Measurements from ENCODE around the gene ISYNA1. TPM values are rescaled to one million over a fixed set of nuclear protein-coding genes. Genes with fewer than 3 reads are reported as not detected.

The ISYNA1 gene
- polyA plus RNA-seq, 2 of the 4 experiments (the other 2 are of a cell fraction): 18.0 to 60.7 TPM

DNA sequence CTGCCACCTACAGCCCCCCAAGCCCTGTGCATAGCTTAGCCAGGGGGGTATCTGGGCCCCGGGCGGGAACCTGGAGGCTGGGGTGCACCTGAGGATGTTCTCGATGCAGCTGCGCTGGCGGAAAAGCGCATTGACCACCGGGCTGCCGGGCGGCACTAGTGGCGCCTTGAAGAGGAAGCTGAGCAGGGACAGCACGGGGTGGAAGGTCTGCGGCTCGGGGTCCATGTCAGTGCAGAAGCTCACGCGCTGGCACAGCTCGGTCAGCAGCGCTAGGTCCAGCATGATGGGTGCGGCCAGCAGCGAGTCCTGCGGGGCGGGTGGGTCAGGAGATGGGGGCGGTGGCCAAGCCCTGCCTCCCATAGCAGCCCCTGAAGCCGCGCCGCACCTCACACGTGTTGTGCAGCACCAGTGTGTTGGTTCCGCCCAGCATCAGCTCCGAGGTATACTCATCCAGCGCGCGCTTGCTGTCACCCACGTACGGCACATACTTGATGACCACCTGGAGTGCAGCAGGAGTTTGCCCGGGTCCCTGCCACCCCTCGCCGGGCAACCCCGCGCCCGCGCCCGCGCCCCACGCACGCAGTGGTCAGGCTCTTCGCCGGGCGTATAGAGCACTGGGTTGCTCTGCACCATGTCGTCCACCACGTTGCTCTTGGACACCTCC is 2.6 kb downstream of the ISYNA1 start:
- POLR2A ChIA-PET: no interaction called here
- no peak overlapping the region for H3K4me3 ChIP-seq
- peaks cover 23% of the 10 kb centered on the region for H3K4me1 ChIP-seq
- FAIRE-seq (no peak), ATAC-seq (no peak), DNase-seq (ENCODE audit: low read depth in 1 of 2, low spot score in 1 of 2) (no peak)
- CTCF ChIA-PET: interaction anchor here (0.7 to 1.7 kb wide), 5 partner anchors 16 to 47 kb away, joined by 3 to 8 read pairs (median 4); partner anchors contain the start of gene SSBP4
- TF ChIP-seq HEYL (CRISPR knock-in tag; IDR thresholded peaks at IDR 0.05) (no peak), POLR2AphosphoS2 (conservative IDR thresholded peaks at IDR 0.05; ENCODE audit: low read length) (no peak), KDM1A (IDR thresholded peaks at IDR 0.05; ENCODE audit: low read depth) (no peak), RAD21 (conservative IDR thresholded peaks at IDR 0.05 in 1 of 2, IDR thresholded peaks at IDR 0.05 in 1 of 2) (no peak), CBX8 (IDR thresholded peaks at IDR 0.05) (no peak), NFE2L2 (conservative IDR thresholded peaks at IDR 0.05; ENCODE audit: low read length) (no peak), MYC (IDR thresholded peaks at IDR 0.05; ENCODE audit: borderline replicate concordance, low read length) (no peak), RARB (CRISPR knock-in tag; IDR thresholded peaks at IDR 0.05) (no peak), BHLHE40 (IDR thresholded peaks at IDR 0.05; ENCODE audit: low read depth, low read length) (no peak)
- TF ChIP-seq, protein P1, sequence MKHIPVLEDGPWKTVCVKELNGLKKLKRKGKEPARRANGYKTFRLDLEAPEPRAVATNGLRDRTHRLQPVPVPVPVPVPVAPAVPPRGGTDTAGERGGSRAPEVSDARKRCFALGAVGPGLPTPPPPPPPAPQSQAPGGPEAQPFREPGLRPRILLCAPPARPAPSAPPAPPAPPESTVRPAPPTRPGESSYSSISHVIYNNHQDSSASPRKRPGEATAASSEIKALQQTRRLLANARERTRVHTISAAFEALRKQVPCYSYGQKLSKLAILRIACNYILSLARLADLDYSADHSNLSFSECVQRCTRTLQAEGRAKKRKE (CRISPR knock-in tag; IDR thresholded peaks at IDR 0.05; ENCODE audit: low read depth): no peak
- TF ChIP-seq, protein P2, sequence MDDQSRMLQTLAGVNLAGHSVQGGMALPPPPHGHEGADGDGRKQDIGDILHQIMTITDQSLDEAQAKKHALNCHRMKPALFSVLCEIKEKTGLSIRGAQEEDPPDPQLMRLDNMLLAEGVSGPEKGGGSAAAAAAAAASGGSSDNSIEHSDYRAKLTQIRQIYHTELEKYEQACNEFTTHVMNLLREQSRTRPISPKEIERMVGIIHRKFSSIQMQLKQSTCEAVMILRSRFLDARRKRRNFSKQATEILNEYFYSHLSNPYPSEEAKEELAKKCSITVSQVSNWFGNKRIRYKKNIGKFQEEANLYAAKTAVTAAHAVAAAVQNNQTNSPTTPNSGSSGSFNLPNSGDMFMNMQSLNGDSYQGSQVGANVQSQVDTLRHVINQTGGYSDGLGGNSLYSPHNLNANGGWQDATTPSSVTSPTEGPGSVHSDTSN (IDR thresholded peaks at IDR 0.05): no peak
- TF ChIP-seq, protein P3, sequence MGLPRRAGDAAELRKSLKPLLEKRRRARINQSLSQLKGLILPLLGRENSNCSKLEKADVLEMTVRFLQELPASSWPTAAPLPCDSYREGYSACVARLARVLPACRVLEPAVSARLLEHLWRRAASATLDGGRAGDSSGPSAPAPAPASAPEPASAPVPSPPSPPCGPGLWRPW (IDR thresholded peaks at IDR 0.05): no peak
- no peak overlapping the region for H3K27ac ChIP-seq
- 92% methylated on average over 26 of the region's 49 CpGs for WGBS (ENCODE audit: missing lambda C conversion rate)
- no peak overlapping the region for H3K4me2 ChIP-seq
- H3K9me3 ChIP-seq: no peaks in the 10 kb centered on the region

DNA sequence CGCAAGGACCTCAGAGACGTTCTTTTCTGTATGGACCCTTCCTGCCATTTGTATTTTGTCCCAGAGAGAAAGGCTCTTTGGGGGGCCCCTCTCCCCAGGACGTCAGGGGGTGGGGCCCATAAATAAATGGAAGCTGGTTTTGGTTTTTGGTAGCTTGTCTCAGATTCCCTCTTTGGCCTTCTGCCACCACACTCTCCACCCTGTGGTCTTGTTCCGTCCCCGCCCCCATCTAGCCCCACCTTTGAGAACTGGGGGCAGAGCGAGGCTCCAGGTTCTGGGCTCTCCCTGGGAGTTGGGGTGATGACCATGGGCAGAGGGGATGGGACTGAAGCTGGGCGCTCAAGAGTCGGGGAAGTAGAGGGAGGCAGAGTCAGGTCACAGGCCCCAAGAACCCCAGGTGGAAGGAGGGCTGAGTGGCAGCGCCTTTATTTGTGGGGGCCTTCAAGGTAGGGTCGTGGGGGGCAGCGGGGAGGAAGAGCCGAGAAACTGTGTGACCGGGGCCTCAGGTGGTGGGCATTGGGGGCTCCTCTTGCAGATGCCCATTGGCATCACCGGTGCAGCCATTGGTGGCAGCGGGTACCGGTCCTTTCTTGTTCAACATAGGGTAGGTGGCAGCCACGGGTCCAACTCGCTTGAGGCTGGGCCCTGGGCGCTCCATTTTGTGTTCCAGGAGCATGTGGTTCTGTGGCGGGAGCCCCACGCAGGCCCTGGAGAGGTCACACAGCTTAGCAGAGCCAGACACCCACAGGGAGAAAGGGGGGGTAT is 3.3 kb downstream of the ISYNA1 start:
- DNase-seq (ENCODE audit: low read depth in 1 of 2, low spot score in 1 of 2) (no peak), ATAC-seq (no peak), FAIRE-seq (no peak)
- Histone ChIP-seq H3K4me3 (no peak overlapping the region), H3K4me2 (no peak overlapping the region), H3K27ac (no peak overlapping the region), H3K9me3 (no peaks in the 10 kb centered on the region), H3K4me1 (peaks cover 23% of the 10 kb centered on the region)
- TF ChIP-seq, protein P4, sequence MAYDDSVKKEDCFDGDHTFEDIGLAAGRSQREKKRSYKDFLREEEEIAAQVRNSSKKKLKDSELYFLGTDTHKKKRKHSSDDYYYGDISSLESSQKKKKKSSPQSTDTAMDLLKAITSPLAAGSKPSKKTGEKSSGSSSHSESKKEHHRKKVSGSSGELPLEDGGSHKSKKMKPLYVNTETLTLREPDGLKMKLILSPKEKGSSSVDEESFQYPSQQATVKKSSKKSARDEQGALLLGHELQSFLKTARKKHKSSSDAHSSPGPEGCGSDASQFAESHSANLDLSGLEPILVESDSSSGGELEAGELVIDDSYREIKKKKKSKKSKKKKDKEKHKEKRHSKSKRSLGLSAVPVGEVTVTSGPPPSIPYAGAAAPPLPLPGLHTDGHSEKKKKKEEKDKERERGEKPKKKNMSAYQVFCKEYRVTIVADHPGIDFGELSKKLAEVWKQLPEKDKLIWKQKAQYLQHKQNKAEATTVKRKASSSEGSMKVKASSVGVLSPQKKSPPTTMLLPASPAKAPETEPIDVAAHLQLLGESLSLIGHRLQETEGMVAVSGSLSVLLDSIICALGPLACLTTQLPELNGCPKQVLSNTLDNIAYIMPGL (CRISPR knock-in tag; IDR thresholded peaks at IDR 0.05; ENCODE audit: borderline replicate concordance): no peak
- TF ChIP-seq, protein P2 (IDR thresholded peaks at IDR 0.05): no peak
- TF ChIP-seq ZNF302 (CRISPR knock-in tag; IDR thresholded peaks at IDR 0.05) (no peak), POLR2A (IDR thresholded peaks at IDR 0.05; ENCODE audit: low read length) (no peak), BHLHE40 (IDR thresholded peaks at IDR 0.05; ENCODE audit: low read depth, low read length) (no peak), JUN (IDR thresholded peaks at IDR 0.05) (no peak), FOSB (CRISPR knock-in tag; IDR thresholded peaks at IDR 0.05) (no peak), PHF8 (IDR thresholded peaks at IDR 0.05; ENCODE audit: borderline replicate concordance, low read depth) (no peak)
- TF ChIP-seq, protein P5, sequence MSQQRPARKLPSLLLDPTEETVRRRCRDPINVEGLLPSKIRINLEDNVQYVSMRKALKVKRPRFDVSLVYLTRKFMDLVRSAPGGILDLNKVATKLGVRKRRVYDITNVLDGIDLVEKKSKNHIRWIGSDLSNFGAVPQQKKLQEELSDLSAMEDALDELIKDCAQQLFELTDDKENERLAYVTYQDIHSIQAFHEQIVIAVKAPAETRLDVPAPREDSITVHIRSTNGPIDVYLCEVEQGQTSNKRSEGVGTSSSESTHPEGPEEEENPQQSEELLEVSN (IDR thresholded peaks at IDR 0.05; ENCODE audit: borderline replicate concordance, low read depth): no peak
- TF ChIP-seq, protein P6, sequence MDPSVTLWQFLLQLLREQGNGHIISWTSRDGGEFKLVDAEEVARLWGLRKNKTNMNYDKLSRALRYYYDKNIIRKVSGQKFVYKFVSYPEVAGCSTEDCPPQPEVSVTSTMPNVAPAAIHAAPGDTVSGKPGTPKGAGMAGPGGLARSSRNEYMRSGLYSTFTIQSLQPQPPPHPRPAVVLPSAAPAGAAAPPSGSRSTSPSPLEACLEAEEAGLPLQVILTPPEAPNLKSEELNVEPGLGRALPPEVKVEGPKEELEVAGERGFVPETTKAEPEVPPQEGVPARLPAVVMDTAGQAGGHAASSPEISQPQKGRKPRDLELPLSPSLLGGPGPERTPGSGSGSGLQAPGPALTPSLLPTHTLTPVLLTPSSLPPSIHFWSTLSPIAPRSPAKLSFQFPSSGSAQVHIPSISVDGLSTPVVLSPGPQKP (IDR thresholded peaks at IDR 0.05; ENCODE audit: low read depth, low read length): no peak
- ChIA-PET CTCF (interaction anchor here (0.7 to 1.7 kb wide), 7 partner anchors 15 to 154 kb away, joined by 3 to 8 read pairs (median 3); partner anchors contain the start of genes REX1BD and SSBP4), POLR2A (no interaction called here)
- WGBS (ENCODE audit: missing lambda C conversion rate): 93% methylated on average over 21 of the region's 21 CpGs
